Osteoblast (primary cell): Measurements from ENCODE around the gene IL36B. TPM values are rescaled to one million over a fixed set of nuclear protein-coding genes. Genes with fewer than 3 reads are reported as not detected.

Source experiments
- DNase-seq: peaks from one replicate; pipeline ENCODE4 v3.0.0; 2011; ENCODE audit warnings: low spot score, mixed read lengths; ENCODE audit not compliant: insufficient read length; ENCODE audit errors: missing footprints
- H2AFZ ChIP-seq: 2 replicates; pipeline ENCODE4 v1.6.0; 2011; ENCODE audit warnings: mild to moderate bottlenecking, low read length
- H3K27ac ChIP-seq: 2 replicates; pipeline ENCODE4 v1.5.1; 2011; ENCODE audit warnings: mild to moderate bottlenecking, low read depth, low read length, moderate library complexity
- H3K27me3 ChIP-seq: 2 replicates; pipeline ENCODE4 v1.6.0; 2012; ENCODE audit warnings: mild to moderate bottlenecking, control low read depth, inconsistent platforms, low read length, moderate library complexity; ENCODE audit not compliant: insufficient read depth
- H3K36me3 ChIP-seq: 2 replicates; pipeline ENCODE4 v1.5.1; 2011; ENCODE audit warnings: mild to moderate bottlenecking, low read length, control low read depth, moderate library complexity; ENCODE audit not compliant: insufficient read depth
- H3K4me1 ChIP-seq: 2 replicates; pipeline ENCODE4 v1.5.1; 2011; ENCODE audit warnings: mild to moderate bottlenecking, low read length, control low read depth, moderate library complexity; ENCODE audit not compliant: insufficient read depth
- H3K4me2 ChIP-seq: 2 replicates; pipeline ENCODE4 v1.6.0; 2011; ENCODE audit warnings: mild to moderate bottlenecking, low read length; ENCODE audit not compliant: insufficient read depth
- H3K4me3 ChIP-seq: fragments of 200-600 bp; sonication (generic); 3 replicates; pipeline ENCODE4 v1.5.1; 2012; ENCODE audit warnings: mild to moderate bottlenecking, low read length, inconsistent platforms; ENCODE audit not compliant: insufficient read depth
- H3K79me2 ChIP-seq: 2 replicates; pipeline ENCODE4 v1.6.0; 2012; ENCODE audit warnings: mild to moderate bottlenecking, low read length, control low read depth, inconsistent platforms; ENCODE audit not compliant: insufficient read depth
- H3K9me3 ChIP-seq: 2 replicates; pipeline ENCODE4 v1.5.1; 2011; ENCODE audit warnings: low read depth, low read length, control low read depth
- H4K20me1 ChIP-seq: 2 replicates; pipeline ENCODE4 v1.6.0; 2012; ENCODE audit warnings: mild to moderate bottlenecking, low read length, control low read depth; ENCODE audit not compliant: insufficient read depth
- CTCF ChIP-seq: IDR thresholded peaks from 2 replicates; pipeline ENCODE4 v1.5.1; 2011; ENCODE audit warnings: mild to moderate bottlenecking, low read depth, low read length, moderate library complexity; ENCODE audit errors: extremely low read depth
- total RNA-seq: library from RNA; depleted of rRNA; stranded (reverse); fragments of >200 nt; gene quantifications from 2 replicates; pipeline ENCODE4 v1.2.3, GENCODE V29; 2012

Gene IL36B
- total RNA-seq, 1 donor, result not detected

DNA sequence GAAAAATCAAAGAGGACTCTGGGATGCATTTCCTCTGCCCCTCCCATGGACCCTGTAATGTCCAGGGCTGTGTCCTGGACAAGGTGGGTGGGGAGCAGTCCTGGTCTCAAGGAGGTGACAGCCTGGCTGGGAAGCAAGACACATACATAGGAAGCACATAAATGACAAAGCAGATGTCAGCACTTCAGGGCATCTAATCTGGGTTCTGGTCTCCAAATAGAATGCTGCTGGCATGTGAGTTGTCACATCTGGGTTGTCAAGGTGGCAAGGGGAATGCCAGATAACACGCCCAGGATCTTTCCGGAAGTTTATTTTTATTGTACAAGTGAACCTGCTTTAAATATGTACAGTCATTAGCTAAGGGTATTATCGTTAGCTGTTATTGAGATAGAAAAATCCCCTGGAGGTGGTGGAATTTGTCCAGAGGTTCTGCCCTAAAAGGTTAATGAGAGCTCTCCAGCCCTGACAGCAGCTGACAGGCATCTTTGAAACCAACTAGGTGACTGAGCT, 20.7 kb upstream of the IL36B start:
- Histone ChIP-seq H3K27me3 (peaks cover 33% of the 10 kb centered on the region), H3K4me1 (peaks cover 4% of the 10 kb centered on the region), H3K27ac (no peak overlapping the region), H3K4me3 (no peak overlapping the region), H3K9me3 (no peaks in the 10 kb centered on the region), H2AFZ (no peak overlapping the region), H3K79me2 (no peaks in the 10 kb centered on the region), H3K4me2 (no peak overlapping the region), H3K36me3 (no peaks in the 10 kb centered on the region), H4K20me1 (no peaks in the 10 kb centered on the region)
- no peak for TF ChIP-seq CTCF
- DNase-seq, result no peak

DNA sequence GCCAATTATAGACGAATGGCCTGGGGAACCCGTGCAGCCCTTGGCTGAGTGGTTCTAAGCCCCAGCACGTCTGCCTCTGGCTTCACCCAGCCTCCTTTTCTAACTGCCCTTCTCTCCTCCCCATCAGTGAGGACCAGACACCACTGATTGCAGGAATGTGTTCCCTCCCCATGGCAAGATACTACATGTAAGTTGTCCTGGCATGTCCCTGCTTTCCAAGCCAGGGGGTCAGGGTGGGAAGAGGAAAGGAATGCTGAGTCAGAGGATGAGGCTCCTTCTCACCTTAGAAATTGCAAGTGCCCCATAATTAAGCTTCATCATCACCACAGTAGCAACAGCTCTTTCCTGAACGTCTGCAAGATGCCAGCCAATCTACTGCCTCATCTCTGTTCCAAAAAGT, 19.9 kb upstream of the IL36B start:
- Histone ChIP-seq H4K20me1 (no peaks in the 10 kb centered on the region), H3K9me3 (no peaks in the 10 kb centered on the region), H3K4me3 (no peak overlapping the region), H3K27me3 (peaks cover 33% of the 10 kb centered on the region), H3K79me2 (no peaks in the 10 kb centered on the region), H3K4me2 (no peak overlapping the region), H3K27ac (no peak overlapping the region), H2AFZ (no peak overlapping the region), H3K36me3 (no peaks in the 10 kb centered on the region), H3K4me1 (no peaks in the 10 kb centered on the region)
- no peak for DNase-seq
- TF ChIP-seq CTCF, result no peak

GRCh38 chr2:113070606-113070975, 17.9 kb upstream of the IL36B start:
- no peak overlapping the region for H3K4me2 ChIP-seq
- no peaks in the 10 kb centered on the region for H3K36me3 ChIP-seq
- H2AFZ ChIP-seq, result no peak overlapping the region
- H3K79me2 ChIP-seq, result no peaks in the 10 kb centered on the region
- H3K4me3 ChIP-seq, result no peak overlapping the region
- DNase-seq, result no peak
- no peaks in the 10 kb centered on the region for H3K4me1 ChIP-seq
- no peak overlapping the region for H3K27ac ChIP-seq
- no peak for TF ChIP-seq CTCF
- no peaks in the 10 kb centered on the region for H4K20me1 ChIP-seq
- H3K27me3 ChIP-seq, result peaks cover 27% of the 10 kb centered on the region
- H3K9me3 ChIP-seq, result no peaks in the 10 kb centered on the region

DNA sequence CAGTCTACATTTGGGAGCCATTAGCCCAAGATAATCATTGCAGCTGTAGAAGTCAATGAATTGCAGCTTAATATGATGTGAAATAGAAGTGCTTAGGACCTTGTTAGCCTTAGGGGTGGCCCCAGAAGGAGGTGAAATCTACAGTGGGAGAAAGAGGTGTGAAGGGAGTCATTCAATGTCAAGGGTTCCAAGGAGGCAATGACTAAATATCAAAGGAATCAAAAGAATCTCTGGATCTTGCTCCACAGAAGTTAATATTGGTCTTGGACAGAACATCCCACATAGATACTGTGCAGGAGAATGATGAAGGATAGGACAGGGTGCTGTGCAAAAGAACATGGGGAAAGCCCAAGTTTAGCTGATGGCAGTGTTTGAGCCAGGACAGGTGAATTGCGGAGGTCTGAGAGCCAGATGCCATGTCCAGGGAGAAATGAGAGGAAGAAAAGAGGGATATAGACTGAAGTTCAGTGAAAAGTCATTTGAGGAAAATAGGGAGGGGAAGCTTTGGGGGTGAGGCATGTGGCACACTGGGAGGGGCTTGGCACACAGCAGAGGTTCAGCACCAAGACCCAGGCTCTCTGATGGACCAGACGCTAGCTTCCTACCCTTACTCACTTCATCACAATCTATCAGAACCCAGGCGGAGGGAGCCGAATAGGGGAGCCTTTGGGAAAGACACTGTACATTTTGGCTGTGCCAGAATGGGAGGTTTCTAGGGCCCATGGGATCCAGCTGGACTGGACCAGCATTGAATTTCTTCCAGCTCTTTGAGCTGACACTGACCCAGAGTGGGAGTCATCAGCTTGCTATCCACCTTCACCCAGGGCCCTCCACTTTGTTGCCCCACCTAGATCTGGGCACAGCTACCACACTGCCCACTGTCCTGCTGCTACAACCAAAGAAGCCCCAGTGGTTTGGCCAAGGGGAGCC, 17.3 kb upstream of the IL36B start:
- Histone ChIP-seq H3K4me1 (no peaks in the 10 kb centered on the region), H3K4me3 (no peak overlapping the region)

More for the DNA sequence above, 17.3 kb upstream of the IL36B start:
- Histone ChIP-seq H3K79me2 (no peaks in the 10 kb centered on the region), H4K20me1 (no peaks in the 10 kb centered on the region), H3K36me3 (no peaks in the 10 kb centered on the region), H3K9me3 (no peaks in the 10 kb centered on the region), H3K27me3 (peaks cover 20% of the 10 kb centered on the region), H2AFZ (no peak overlapping the region), H3K27ac (no peak overlapping the region), H3K4me2 (no peak overlapping the region)
- no peak for DNase-seq
- no peak for TF ChIP-seq CTCF
